ENCODE data around the gene GSK3A.

- TF ChIP-seq GABPA (IDR thresholded peaks at IDR 0.05; ENCODE audit: borderline replicate concordance, insufficient read depth, low read length) (no peak), RXRA (IDR thresholded peaks at IDR 0.05; ENCODE audit: insufficient read depth, low read depth, low read length) (no peak), POLR2A (IDR thresholded peaks at IDR 0.05; ENCODE audit: control extremely low read depth in 1 of 2, low read depth in 2 of 2, low read length in 2 of 2) (no peak), POLR2AphosphoS5 (IDR thresholded peaks at IDR 0.05; ENCODE audit: low read depth, low read length) (no peak), SAP30 (IDR thresholded peaks at IDR 0.05; ENCODE audit: insufficient read depth, insufficient replicate concordance, low read length) (no peak), MAX (IDR thresholded peaks at IDR 0.05) (no peak), CTCF (IDR thresholded peaks at IDR 0.05; ENCODE audit: control extremely low read depth in 1 of 3, insufficient read depth in 1 of 3, low read depth in 1 of 3, low read length in 3 of 3) (no peak), CHD1 (IDR thresholded peaks at IDR 0.05; ENCODE audit: low read depth, low read length) (no peak), EZH2 (IDR thresholded peaks at IDR 0.05; ENCODE audit: low read depth, low read length, severe bottlenecking) (no peak)
Observed at GRCh38 chr19:42226886-42227285, 15.5 kb downstream of the GSK3A start.
